HepG2 (cell line): ENCODE results near the gene CES3. TPM values are rescaled to one million over a fixed set of nuclear protein-coding genes. Genes with fewer than 3 reads are reported as not detected.

Source experiments
- ADNP ChIP-seq: sonication (generic); formaldehyde crosslinking; IDR thresholded peaks from 2 replicates; pipeline ENCODE4 v1.4.0; 2020; ENCODE audit warnings: missing genetic modification reagents
- CREM ChIP-seq, 2 experiments: sonication (generic) in 1 of 2; formaldehyde crosslinking in 1 of 2; IDR thresholded peaks; 2 replicates each; pipeline versions ENCODE4 v1.4.0 to v1.6.1; 2016 to 2020; ENCODE audit warnings: antibody characterized with exemption in 1 of 2, mild to moderate bottlenecking in 1 of 2, missing genetic modification reagents in 1 of 2
- ELF4 ChIP-seq: sonication (generic); formaldehyde crosslinking; IDR thresholded peaks from 2 replicates; pipeline ENCODE4 v1.5.0; 2020; ENCODE audit warnings: missing genetic modification reagents, mild to moderate bottlenecking, moderate library complexity, borderline replicate concordance
- ESRRA ChIP-seq: sonication (generic); formaldehyde crosslinking; IDR thresholded peaks from 2 replicates; pipeline ENCODE4 v1.5.1; 2020; ENCODE audit warnings: mild to moderate bottlenecking, low read depth, missing genetic modification reagents
- ETV6 ChIP-seq: sonication (generic); formaldehyde crosslinking; conservative IDR thresholded peaks from 2 replicates; pipeline ENCODE4 v1.4.0; 2020; ENCODE audit warnings: missing genetic modification reagents
- HDAC6 ChIP-seq: fragments of 200-600 bp; sonication (generic); IDR thresholded peaks from 2 replicates; pipeline ENCODE4 v1.7.0; 2017; ENCODE audit warnings: mild to moderate bottlenecking, antibody characterized with exemption, low read length, low read depth
- NCOA2 ChIP-seq: sonication (generic); formaldehyde crosslinking; IDR thresholded peaks from 2 replicates; pipeline ENCODE4 v1.8.0; 2022; ENCODE audit warnings: inconsistent platforms
- POLR2A ChIP-seq, 2 experiments: IDR thresholded peaks; 2 replicates each; pipeline ENCODE4 v1.6.1; 2011; ENCODE audit warnings: low read depth in 2 of 2, low read length in 2 of 2, mild to moderate bottlenecking in 1 of 2, moderate library complexity in 1 of 2; ENCODE audit not compliant: insufficient read depth in 1 of 2
- RBAK ChIP-seq: sonication (generic); formaldehyde crosslinking; IDR thresholded peaks from 2 replicates; pipeline ENCODE4 v1.5.1; 2020; ENCODE audit warnings: mild to moderate bottlenecking, missing genetic modification reagents
- RFX3 ChIP-seq: IDR thresholded peaks from 2 replicates; pipeline ENCODE4 v1.6.1; 2016; ENCODE audit warnings: missing biosample characterization, missing genetic modification reagents
- RFX5 ChIP-seq: IDR thresholded peaks from 2 replicates; pipeline ENCODE4 v1.6.1; 2011; ENCODE audit warnings: low read depth, low read length, improper control_type of control experiment
- RFXAP ChIP-seq: sonication (generic); formaldehyde crosslinking; IDR thresholded peaks from 2 replicates; pipeline ENCODE4 v1.4.0; 2020; ENCODE audit warnings: missing genetic modification reagents, borderline replicate concordance
- SNAPC2 ChIP-seq: sonication (generic); formaldehyde crosslinking; IDR thresholded peaks from 2 replicates; pipeline ENCODE4 v1.8.1; 2022; ENCODE audit warnings: mild to moderate bottlenecking, missing genetic modification reagents
- SP1 ChIP-seq, 2 experiments: fragments of 450-650 bp in 1 of 2; sonication (generic) in 1 of 2; formaldehyde crosslinking in 1 of 2; IDR thresholded peaks; 2 replicates each; pipeline versions ENCODE4 v1.4.0 to v1.6.1; 2016 to 2020; ENCODE audit warnings: missing genetic modification reagents in 1 of 2
- ZFAT ChIP-seq: sonication (generic); formaldehyde crosslinking; conservative IDR thresholded peaks from 2 replicates; pipeline ENCODE4 v1.8.1; 2023; ENCODE audit warnings: missing genetic modification reagents, inconsistent platforms
- ZFX ChIP-seq: sonication (generic); formaldehyde crosslinking; IDR thresholded peaks from 2 replicates; pipeline ENCODE4 v1.4.0; 2020; ENCODE audit warnings: mild to moderate bottlenecking, low read depth, missing genetic modification reagents, moderate library complexity
- ZNF292 ChIP-seq: sonication (generic); formaldehyde crosslinking; IDR thresholded peaks from 2 replicates; pipeline ENCODE4 v1.8.1; 2022; ENCODE audit warnings: mild to moderate bottlenecking, low read depth, missing genetic modification reagents, borderline replicate concordance
- ZNF44 ChIP-seq: sonication (generic); formaldehyde crosslinking; IDR thresholded peaks from 2 replicates; pipeline ENCODE4 v1.5.1; 2020; ENCODE audit warnings: mild to moderate bottlenecking, missing genetic modification reagents
- ZNF496 ChIP-seq: sonication (generic); formaldehyde crosslinking; IDR thresholded peaks from 2 replicates; pipeline ENCODE4 v1.8.1; 2023; ENCODE audit warnings: mild to moderate bottlenecking, moderate library complexity, missing genetic modification reagents; ENCODE audit not compliant: insufficient replicate concordance
- ZNF501 ChIP-seq: sonication (generic); formaldehyde crosslinking; IDR thresholded peaks from 2 replicates; pipeline ENCODE4 v1.5.1; 2020; ENCODE audit warnings: mild to moderate bottlenecking, moderate library complexity, missing genetic modification reagents
- ZNF747 ChIP-seq: sonication (generic); formaldehyde crosslinking; IDR thresholded peaks from 2 replicates; pipeline ENCODE4 v1.8.1; 2023; ENCODE audit warnings: missing genetic modification reagents, mild to moderate bottlenecking, borderline replicate concordance
- ZNF792 ChIP-seq: IDR thresholded peaks from 2 replicates; pipeline ENCODE4 v1.6.1; 2016
- ZNF891 ChIP-seq: sonication (generic); formaldehyde crosslinking; IDR thresholded peaks from 2 replicates; pipeline ENCODE4 v1.5.0; 2020; ENCODE audit warnings: mild to moderate bottlenecking, missing genetic modification reagents
- ZSCAN20 ChIP-seq: sonication (generic); formaldehyde crosslinking; IDR thresholded peaks from 2 replicates; pipeline ENCODE4 v1.4.0; 2020; ENCODE audit warnings: missing genetic modification reagents, mild to moderate bottlenecking, borderline replicate concordance
- polyA plus RNA-seq, 8 experiments: library from polyadenylated mRNA; depleted of rRNA in 3 of 8; stranded (reverse) in 7 of 8; unstranded in 1 of 8; fragments of >200 nt; fragmentation: Illumina TruSeq in 4 of 8; extraction: Trizol in 4 of 8; gene quantifications; 2 replicates each; pipeline versions ENCODE4 v1.2.1 to v1.2.3, GENCODE V29; 2011 to 2016; ENCODE audit warnings: low read depth in 4 of 8, missing spikeins in 1 of 8, mixed read lengths in 1 of 8; ENCODE audit not compliant: insufficient read depth in 1 of 8
- total RNA-seq, 5 experiments: library from RNA; depleted of rRNA; stranded (reverse); fragments of >200 nt; fragmentation: Illumina TruSeq; extraction: Trizol; gene quantifications; 2 replicates each; pipeline ENCODE4 v1.2.3, GENCODE V29; 2016; ENCODE audit warnings: low read depth in 1 of 5
- TF ChIP-seq, protein P1 (sequence below): sonication (generic); formaldehyde crosslinking; IDR thresholded peaks from 2 replicates; pipeline ENCODE4; 2020; ENCODE audit warnings: missing genetic modification reagents, mild to moderate bottlenecking, borderline replicate concordance
- TF ChIP-seq, protein P2 (sequence below): sonication (generic); formaldehyde crosslinking; IDR thresholded peaks from 2 replicates; pipeline ENCODE4 v1.8.1; 2023; ENCODE audit warnings: mild to moderate bottlenecking, missing genetic modification reagents
- TF ChIP-seq, protein P3 (sequence below): sonication (generic); formaldehyde crosslinking; IDR thresholded peaks from 2 replicates; pipeline ENCODE4 v1.4.0; 2020; ENCODE audit warnings: missing genetic modification reagents, borderline replicate concordance

CES3 gene
- total and polyA plus RNA-seq, 2 of the 13 experiments (the other 11 are each of a cell fraction or from before 2014, with no cell fraction given), result 6.6 to 17.4 TPM

DNA sequence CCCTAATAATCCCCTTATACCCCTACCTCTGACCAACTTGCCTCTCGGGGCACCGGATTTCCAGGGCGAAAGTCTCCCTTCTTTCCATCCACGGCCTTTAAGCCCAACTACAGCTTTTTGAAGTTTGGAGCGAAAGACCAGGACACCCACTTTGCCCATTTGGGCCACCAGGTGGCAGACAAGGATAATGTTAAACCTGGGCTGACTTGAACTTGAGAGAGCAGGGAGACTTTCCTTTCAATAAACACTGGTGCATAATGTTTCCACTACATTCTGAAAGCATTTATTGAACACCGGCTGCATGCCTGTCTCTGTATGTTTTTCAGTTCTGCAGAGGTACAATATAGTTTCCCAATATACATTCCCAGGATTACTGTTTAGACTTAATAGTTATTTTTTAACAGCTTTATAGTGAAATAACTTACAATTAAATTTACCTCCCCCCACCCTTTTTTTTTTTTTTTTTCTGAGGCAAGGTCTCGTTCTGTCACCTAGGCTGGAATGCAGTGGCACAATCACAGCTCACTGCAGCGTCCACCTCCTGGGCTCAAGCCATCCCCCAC, 6.9 kb upstream of the CES3 start (continued):
- TF ChIP-seq ZNF292 (CRISPR knock-in tag), result no peak
- TF ChIP-seq ZFX (CRISPR knock-in tag), result peak; percentile 49
- TF ChIP-seq SNAPC2 (CRISPR knock-in tag), result no peak
- TF ChIP-seq ZNF792, result peak; percentile 59; the same call in 1 of the 2 replicates
- TF ChIP-seq ZFAT, result no peak
- TF ChIP-seq HDAC6, result no peak
- no peak for TF ChIP-seq ZNF747 (CRISPR knock-in tag)
- TF ChIP-seq, protein P1, sequence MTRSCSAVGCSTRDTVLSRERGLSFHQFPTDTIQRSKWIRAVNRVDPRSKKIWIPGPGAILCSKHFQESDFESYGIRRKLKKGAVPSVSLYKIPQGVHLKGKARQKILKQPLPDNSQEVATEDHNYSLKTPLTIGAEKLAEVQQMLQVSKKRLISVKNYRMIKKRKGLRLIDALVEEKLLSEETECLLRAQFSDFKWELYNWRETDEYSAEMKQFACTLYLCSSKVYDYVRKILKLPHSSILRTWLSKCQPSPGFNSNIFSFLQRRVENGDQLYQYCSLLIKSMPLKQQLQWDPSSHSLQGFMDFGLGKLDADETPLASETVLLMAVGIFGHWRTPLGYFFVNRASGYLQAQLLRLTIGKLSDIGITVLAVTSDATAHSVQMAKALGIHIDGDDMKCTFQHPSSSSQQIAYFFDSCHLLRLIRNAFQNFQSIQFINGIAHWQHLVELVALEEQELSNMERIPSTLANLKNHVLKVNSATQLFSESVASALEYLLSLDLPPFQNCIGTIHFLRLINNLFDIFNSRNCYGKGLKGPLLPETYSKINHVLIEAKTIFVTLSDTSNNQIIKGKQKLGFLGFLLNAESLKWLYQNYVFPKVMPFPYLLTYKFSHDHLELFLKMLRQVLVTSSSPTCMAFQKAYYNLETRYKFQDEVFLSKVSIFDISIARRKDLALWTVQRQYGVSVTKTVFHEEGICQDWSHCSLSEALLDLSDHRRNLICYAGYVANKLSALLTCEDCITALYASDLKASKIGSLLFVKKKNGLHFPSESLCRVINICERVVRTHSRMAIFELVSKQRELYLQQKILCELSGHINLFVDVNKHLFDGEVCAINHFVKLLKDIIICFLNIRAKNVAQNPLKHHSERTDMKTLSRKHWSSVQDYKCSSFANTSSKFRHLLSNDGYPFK (CRISPR knock-in tag), result no peak
- 0 out of 2 replicates have a peak, but pooled peaks have one; percentile 59 for TF ChIP-seq ZNF501 (CRISPR knock-in tag)
- no peak for TF ChIP-seq ZNF891 (CRISPR knock-in tag)
- TF ChIP-seq RBAK (CRISPR knock-in tag), result no peak
- TF ChIP-seq ETV6 (CRISPR knock-in tag), result no peak
- TF ChIP-seq SP1 (IDR thresholded peaks at IDR 0.05), result no peak
- TF ChIP-seq SP1 (CRISPR knock-in tag; IDR thresholded peaks at IDR 0.05), result no peak
- TF ChIP-seq RFX5, result no peak
- no peak for TF ChIP-seq ZSCAN20
- no peak for TF ChIP-seq ELF4
- no peak for TF ChIP-seq ZNF44 (CRISPR knock-in tag)
- TF ChIP-seq RFXAP (CRISPR knock-in tag), result no peak
- no peak for TF ChIP-seq POLR2A (IDR thresholded peaks at IDR 0.05; ENCODE audit: insufficient read depth in 1 of 2, low read depth in 2 of 2, low read length in 2 of 2)
- TF ChIP-seq RFX3 (CRISPR knock-in tag), result 0 out of 2 replicates have a peak, but pooled peaks have one; percentile 29
- TF ChIP-seq ESRRA (CRISPR knock-in tag), result no peak
- no peak for TF ChIP-seq CREM (IDR thresholded peaks at IDR 0.05)
- no peak for TF ChIP-seq CREM (CRISPR knock-in tag; IDR thresholded peaks at IDR 0.05)
- TF ChIP-seq ADNP (CRISPR knock-in tag), result no peak
- TF ChIP-seq, protein P2, sequence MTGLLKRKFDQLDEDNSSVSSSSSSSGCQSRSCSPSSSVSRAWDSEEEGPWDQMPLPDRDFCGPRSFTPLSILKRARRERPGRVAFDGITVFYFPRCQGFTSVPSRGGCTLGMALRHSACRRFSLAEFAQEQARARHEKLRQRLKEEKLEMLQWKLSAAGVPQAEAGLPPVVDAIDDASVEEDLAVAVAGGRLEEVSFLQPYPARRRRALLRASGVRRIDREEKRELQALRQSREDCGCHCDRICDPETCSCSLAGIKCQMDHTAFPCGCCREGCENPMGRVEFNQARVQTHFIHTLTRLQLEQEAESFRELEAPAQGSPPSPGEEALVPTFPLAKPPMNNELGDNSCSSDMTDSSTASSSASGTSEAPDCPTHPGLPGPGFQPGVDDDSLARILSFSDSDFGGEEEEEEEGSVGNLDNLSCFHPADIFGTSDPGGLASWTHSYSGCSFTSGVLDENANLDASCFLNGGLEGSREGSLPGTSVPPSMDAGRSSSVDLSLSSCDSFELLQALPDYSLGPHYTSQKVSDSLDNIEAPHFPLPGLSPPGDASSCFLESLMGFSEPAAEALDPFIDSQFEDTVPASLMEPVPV, result no peak
- no peak for TF ChIP-seq NCOA2 (CRISPR knock-in tag)
- TF ChIP-seq, protein P3, sequence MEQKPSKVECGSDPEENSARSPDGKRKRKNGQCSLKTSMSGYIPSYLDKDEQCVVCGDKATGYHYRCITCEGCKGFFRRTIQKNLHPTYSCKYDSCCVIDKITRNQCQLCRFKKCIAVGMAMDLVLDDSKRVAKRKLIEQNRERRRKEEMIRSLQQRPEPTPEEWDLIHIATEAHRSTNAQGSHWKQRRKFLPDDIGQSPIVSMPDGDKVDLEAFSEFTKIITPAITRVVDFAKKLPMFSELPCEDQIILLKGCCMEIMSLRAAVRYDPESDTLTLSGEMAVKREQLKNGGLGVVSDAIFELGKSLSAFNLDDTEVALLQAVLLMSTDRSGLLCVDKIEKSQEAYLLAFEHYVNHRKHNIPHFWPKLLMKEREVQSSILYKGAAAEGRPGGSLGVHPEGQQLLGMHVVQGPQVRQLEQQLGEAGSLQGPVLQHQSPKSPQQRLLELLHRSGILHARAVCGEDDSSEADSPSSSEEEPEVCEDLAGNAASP (CRISPR knock-in tag), result peak; percentile 58; the same call in 1 of the 2 replicates
- TF ChIP-seq ZNF496, result no peak
